ENCODE results near the gene HOXB6. TPM values are rescaled to one million over a fixed set of nuclear protein-coding genes. Genes with fewer than 3 reads are reported as not detected.

The HOXB6 gene
- total and polyA plus RNA-seq, 3 experiments from 2014 or later, result 0.22 to 0.37 TPM; not detected in 1

GRCh38 chr17:48568499-48569239 is 36.1 kb downstream of the HOXB6 start:
- ChIA-PET CTCF (interaction anchor here (1.1 to 2.0 kb wide), 3 partner anchors 11 to 217 kb away, joined by 4 read pairs; no protein-coding TSS in a partner anchor), POLR2A (no interaction called here)
- H3K27ac Mint-ChIP-seq, result peak overlapping the region in 1 of 8 donors; percentile 33
- H3K9me3 Mint-ChIP-seq, result no peaks in the 10 kb centered on the region
- no peak overlapping the region for H3K4me3 Mint-ChIP-seq
- H3K27me3 Mint-ChIP-seq, result peaks cover 0 to 10% of the 10 kb centered on the region in 2 donors
- peak in 1 of 5 donors; percentile 8 for DNase-seq
- Histone ChIP-seq H3K4me3 (ENCODE audit: low read length) (no peak overlapping the region), H3K27ac (ENCODE audit: low read depth, low read length) (no peak overlapping the region), H3K27me3 (ENCODE audit: insufficient read depth, low read length, poor library complexity, severe bottlenecking) (no peaks in the 10 kb centered on the region), H3K9me3 (ENCODE audit: low read length) (no peaks in the 10 kb centered on the region), H3K4me1 (ENCODE audit: insufficient read depth, low read length) (no peaks in the 10 kb centered on the region), H3K36me3 (ENCODE audit: insufficient read depth, low read length) (no peaks in the 10 kb centered on the region)
- peaks cover 0 to 10% (median 4%) of the 10 kb centered on the region in 3 donors for H3K36me3 Mint-ChIP-seq
- peaks cover 0 to 3% (median 3%) of the 10 kb centered on the region in 3 donors for H3K4me1 Mint-ChIP-seq

GRCh38 chr17:48567646-48568354 is 37.0 kb downstream of the HOXB6 start:
- peaks cover 0 to 10% of the 10 kb centered on the region in 2 donors for H3K27me3 Mint-ChIP-seq
- H3K4me3 Mint-ChIP-seq, result no peak overlapping the region
- no peak for DNase-seq
- Histone ChIP-seq H3K36me3 (ENCODE audit: insufficient read depth, low read length) (no peaks in the 10 kb centered on the region), H3K4me1 (ENCODE audit: insufficient read depth, low read length) (no peaks in the 10 kb centered on the region), H3K4me3 (ENCODE audit: low read length) (no peak overlapping the region), H3K9me3 (ENCODE audit: low read length) (no peaks in the 10 kb centered on the region), H3K27me3 (ENCODE audit: insufficient read depth, low read length, poor library complexity, severe bottlenecking) (no peaks in the 10 kb centered on the region), H3K27ac (ENCODE audit: low read depth, low read length) (no peak overlapping the region)
- H3K36me3 Mint-ChIP-seq, result peaks cover 0 to 9% (median 4%) of the 10 kb centered on the region in 3 donors
- no peaks in the 10 kb centered on the region for H3K9me3 Mint-ChIP-seq
- peaks cover 0 to 3% (median 0%) of the 10 kb centered on the region in 3 donors for H3K4me1 Mint-ChIP-seq
- POLR2A ChIA-PET, result no interaction called here
- H3K27ac Mint-ChIP-seq, result peak overlapping the region in 1 of 8 donors; percentile 3
- CTCF ChIA-PET, result interaction anchor here (1.1 to 2.0 kb wide), 4 partner anchors 10 to 216 kb away, joined by 3 to 4 read pairs (median 4); no protein-coding TSS in a partner anchor

- Histone ChIP-seq H3K4me3 (ENCODE audit: low read length) (no peak overlapping the region), H3K27ac (ENCODE audit: low read depth, low read length) (no peak overlapping the region), H3K4me1 (ENCODE audit: insufficient read depth, low read length) (no peaks in the 10 kb centered on the region), H3K27me3 (ENCODE audit: insufficient read depth, low read length, poor library complexity, severe bottlenecking) (no peaks in the 10 kb centered on the region), H3K36me3 (ENCODE audit: insufficient read depth, low read length) (no peaks in the 10 kb centered on the region), H3K9me3 (ENCODE audit: low read length) (no peaks in the 10 kb centered on the region)
- Mint-ChIP-seq H3K9me3 (no peaks in the 10 kb centered on the region), H3K4me1 (peaks cover 0 to 4% (median 4%) of the 10 kb centered on the region in 3 donors), H3K27ac (no peak overlapping the region), H3K27me3 (peaks cover 0 to 10% of the 10 kb centered on the region in 2 donors), H3K4me3 (no peak overlapping the region), H3K36me3 (peaks cover 0 to 9% (median 4%) of the 10 kb centered on the region in 3 donors)
- DNase-seq, result peak in 1 of 5 donors; percentile 33
- ChIA-PET POLR2A (no interaction called here), CTCF (interaction anchor here (1.1 to 2.0 kb wide), 3 partner anchors 9 to 75 kb away, joined by 3 to 4 read pairs (median 4); no protein-coding TSS in a partner anchor)
Observed at GRCh38 chr17:48567209-48567608, 37.6 kb downstream of the HOXB6 start.

- Histone ChIP-seq H3K4me1 (ENCODE audit: insufficient read depth, low read length) (no peaks in the 10 kb centered on the region), H3K9me3 (ENCODE audit: low read length) (no peaks in the 10 kb centered on the region), H3K4me3 (ENCODE audit: low read length) (no peak overlapping the region), H3K36me3 (ENCODE audit: insufficient read depth, low read length) (no peaks in the 10 kb centered on the region), H3K27me3 (ENCODE audit: insufficient read depth, low read length, poor library complexity, severe bottlenecking) (no peaks in the 10 kb centered on the region), H3K27ac (ENCODE audit: low read depth, low read length) (no peak overlapping the region)
- no peak for DNase-seq
- H3K27me3 Mint-ChIP-seq, result peaks cover 0 to 11% of the 10 kb centered on the region in 2 donors
- ChIA-PET POLR2A (no interaction called here), CTCF (interaction anchor here (1.1 to 2.0 kb wide), 3 partner anchors 9 to 75 kb away, joined by 3 to 4 read pairs (median 4); no protein-coding TSS in a partner anchor)
- H3K9me3 Mint-ChIP-seq, result no peaks in the 10 kb centered on the region
- H3K36me3 Mint-ChIP-seq, result peaks cover 0 to 7% (median 4%) of the 10 kb centered on the region in 3 donors
- H3K4me3 Mint-ChIP-seq, result no peak overlapping the region
- no peak overlapping the region for H3K27ac Mint-ChIP-seq
- H3K4me1 Mint-ChIP-seq, result peaks cover 0 to 9% (median 7%) of the 10 kb centered on the region in 3 donors
Observed at GRCh38 chr17:48566717-48567116, 38.1 kb downstream of the HOXB6 start.

- DNase-seq, result no peak
- Mint-ChIP-seq H3K9me3 (no peaks in the 10 kb centered on the region), H3K27ac (no peak overlapping the region), H3K4me1 (peaks cover 0 to 12% (median 11%) of the 10 kb centered on the region in 3 donors), H3K36me3 (peaks cover 0 to 4% (median 2%) of the 10 kb centered on the region in 3 donors), H3K27me3 (peaks cover 0 to 14% of the 10 kb centered on the region in 2 donors), H3K4me3 (no peak overlapping the region)
- Histone ChIP-seq H3K27ac (ENCODE audit: low read depth, low read length) (no peak overlapping the region), H3K36me3 (ENCODE audit: insufficient read depth, low read length) (no peaks in the 10 kb centered on the region), H3K4me3 (ENCODE audit: low read length) (no peak overlapping the region), H3K4me1 (ENCODE audit: insufficient read depth, low read length) (no peaks in the 10 kb centered on the region), H3K27me3 (ENCODE audit: insufficient read depth, low read length, poor library complexity, severe bottlenecking) (no peaks in the 10 kb centered on the region), H3K9me3 (ENCODE audit: low read length) (no peaks in the 10 kb centered on the region)
- ChIA-PET CTCF (no interaction called here), POLR2A (no interaction called here)
Observed at GRCh38 chr17:48565925-48566710, 38.7 kb downstream of the HOXB6 start.

- Mint-ChIP-seq H3K4me1 (peaks cover 0 to 12% (median 11%) of the 10 kb centered on the region in 3 donors), H3K4me3 (no peak overlapping the region), H3K27me3 (peaks cover 0 to 16% of the 10 kb centered on the region in 2 donors), H3K27ac (no peak overlapping the region), H3K9me3 (no peaks in the 10 kb centered on the region), H3K36me3 (peaks cover 0 to 5% (median 0%) of the 10 kb centered on the region in 3 donors)
- H3K4me1 ChIP-seq (ENCODE audit: insufficient read depth, low read length), result no peaks in the 10 kb centered on the region
- no peaks in the 10 kb centered on the region for H3K27me3 ChIP-seq (ENCODE audit: insufficient read depth, low read length, poor library complexity, severe bottlenecking)
- H3K9me3 ChIP-seq (ENCODE audit: low read length), result no peaks in the 10 kb centered on the region
- ChIA-PET CTCF (no interaction called here), POLR2A (no interaction called here)
- H3K36me3 ChIP-seq (ENCODE audit: insufficient read depth, low read length), result no peaks in the 10 kb centered on the region
- no peak overlapping the region for H3K27ac ChIP-seq (ENCODE audit: low read depth, low read length)
- DNase-seq, result no peak
- no peak overlapping the region for H3K4me3 ChIP-seq (ENCODE audit: low read length)
Observed at GRCh38 chr17:48565022-48565554, 39.7 kb downstream of the HOXB6 start.

- CTCF ChIA-PET, result no interaction called here
- H3K4me1 Mint-ChIP-seq, result peaks cover 0 to 12% (median 11%) of the 10 kb centered on the region in 3 donors
Observed at GRCh38 chr17:48564188-48565021, 40.4 kb downstream of the HOXB6 start.

More at GRCh38 chr17:48564188-48565021, 40.4 kb downstream of the HOXB6 start:
- no peaks in the 10 kb centered on the region for H3K9me3 ChIP-seq (ENCODE audit: low read length)
- H3K4me1 ChIP-seq (ENCODE audit: insufficient read depth, low read length), result no peaks in the 10 kb centered on the region
- Mint-ChIP-seq H3K9me3 (no peaks in the 10 kb centered on the region), H3K27me3 (peaks cover 0 to 16% of the 10 kb centered on the region in 2 donors), H3K27ac (no peak overlapping the region), H3K4me3 (no peak overlapping the region), H3K36me3 (peaks cover 0 to 5% (median 0%) of the 10 kb centered on the region in 3 donors)
- no peak overlapping the region for H3K4me3 ChIP-seq (ENCODE audit: low read length)
- no peaks in the 10 kb centered on the region for H3K36me3 ChIP-seq (ENCODE audit: insufficient read depth, low read length)
- no peak for DNase-seq
- H3K27me3 ChIP-seq (ENCODE audit: insufficient read depth, low read length, poor library complexity, severe bottlenecking), result no peaks in the 10 kb centered on the region
- POLR2A ChIA-PET, result no interaction called here
- no peak overlapping the region for H3K27ac ChIP-seq (ENCODE audit: low read depth, low read length)
